IMR-90 (cell line): ENCODE measurements around the gene GJC1. TPM values are rescaled to one million over a fixed set of nuclear protein-coding genes. Genes with fewer than 3 reads are reported as not detected.

ENCODE experiments used
- ATAC-seq: fragments of 200-7000 bp; cut with Tn5 transposase; 2 replicates; pipeline ENCODE4 v1.9.1; 2020; ENCODE audit warnings: low read depth, mild to moderate bottlenecking, moderate library complexity
- BruUV-seq: library from RNA; stranded (reverse); fragments of 400-500 nt; replicated peaks from 2 replicates; lab custom pipeline; 2021; lab: Mats Ljungman, UMichigan
- CTCF ChIA-PET: fragments of 300-600 bp; formaldehyde crosslinking; extraction: SDS; loops from one replicate; lab custom pipeline; 2021; ENCODE audit warnings: antibody characterized with exemption; lab: Yijun Ruan, JAX
- POLR2A ChIA-PET: fragments of 300-600 bp; sonication (Branson Sonifier 250); formaldehyde crosslinking; loops from one replicate; lab custom pipeline; 2022; ENCODE audit warnings: antibody characterized with exemption; ENCODE audit not compliant: unreplicated experiment; lab: Charles Lee
- DNase-seq: peaks from one replicate; pipeline ENCODE4 v3.0.0; 2013
- H2AFZ ChIP-seq: replicated peaks from 2 replicates; pipeline ENCODE3; 2013; ENCODE audit warnings: low read length, mild to moderate bottlenecking; ENCODE audit not compliant: poor library complexity
- H2AK5ac ChIP-seq: 2 replicates; pipeline ENCODE4 v1.6.1; 2013; ENCODE audit warnings: low read depth, low read length, inconsistent platforms
- H2AK9ac ChIP-seq: replicated peaks from 2 replicates; pipeline ENCODE3; 2013; ENCODE audit warnings: mild to moderate bottlenecking, low read depth, low read length, moderate library complexity; ENCODE audit not compliant: poor library complexity
- H2BK120ac ChIP-seq: 2 replicates; pipeline ENCODE4 v1.6.1; 2013; ENCODE audit warnings: low read depth, low read length, inconsistent platforms
- H2BK15ac ChIP-seq: 3 replicates; pipeline ENCODE4 v1.6.1; 2013; ENCODE audit warnings: low read depth, low read length, inconsistent platforms
- H2BK20ac ChIP-seq: 2 replicates; pipeline ENCODE4 v1.6.1; 2013; ENCODE audit warnings: low read depth, mild to moderate bottlenecking, inconsistent platforms, low read length, moderate library complexity
- H2BK5ac ChIP-seq: 2 replicates; pipeline ENCODE4 v1.6.1; 2013; ENCODE audit warnings: mild to moderate bottlenecking, low read depth, low read length, inconsistent platforms; ENCODE audit not compliant: poor library complexity, severe bottlenecking
- H3K14ac ChIP-seq: replicated peaks from 2 replicates; pipeline ENCODE4 v1.6.1; 2013; ENCODE audit warnings: low read depth, low read length, inconsistent platforms
- H3K18ac ChIP-seq: 2 replicates; pipeline ENCODE4 v1.6.1; 2013; ENCODE audit warnings: low read depth, low read length, control low read depth
- H3K23ac ChIP-seq: 2 replicates; pipeline ENCODE4 v1.6.1; 2013; ENCODE audit warnings: low read depth, low read length, inconsistent platforms
- H3K27ac ChIP-seq: 2 replicates; pipeline ENCODE4 v1.5.1; 2013; ENCODE audit warnings: mild to moderate bottlenecking, control low read depth, low read length; ENCODE audit not compliant: insufficient read depth
- H3K27me3 ChIP-seq: 2 replicates; pipeline ENCODE4 v1.6.1; 2013; ENCODE audit warnings: low read length; ENCODE audit not compliant: control insufficient read depth, insufficient read depth
- H3K36me3 ChIP-seq: 2 replicates; pipeline ENCODE4 v1.6.1; 2013; ENCODE audit warnings: low read length, mixed read lengths; ENCODE audit not compliant: control insufficient read depth, insufficient read depth
- H3K4ac ChIP-seq: 2 replicates; pipeline ENCODE4 v1.6.1; 2013; ENCODE audit warnings: low read depth, low read length, inconsistent platforms
- H3K4me1 ChIP-seq: 2 replicates; pipeline ENCODE4 v1.6.1; 2013; ENCODE audit warnings: low read length, mixed read lengths; ENCODE audit not compliant: control insufficient read depth, insufficient read depth
- H3K4me2 ChIP-seq: 2 replicates; pipeline ENCODE4 v1.6.1; 2013; ENCODE audit warnings: low read depth, mild to moderate bottlenecking, control low read depth, low read length, moderate library complexity
- H3K4me3 ChIP-seq: 2 replicates; pipeline ENCODE4 v1.5.1; 2013; ENCODE audit warnings: low read depth, mild to moderate bottlenecking, control low read depth, low read length, moderate library complexity; ENCODE audit not compliant: insufficient read depth
- H3K56ac ChIP-seq: 2 replicates; pipeline ENCODE4 v1.6.1; 2013; ENCODE audit warnings: low read length, inconsistent platforms; ENCODE audit not compliant: insufficient read depth; ENCODE audit errors: extremely low read depth
- H3K79me1 ChIP-seq, 2 experiments: 2 replicates each; pipeline ENCODE4 v1.6.1; 2013; ENCODE audit warnings: low read length in 2 of 2, inconsistent platforms in 1 of 2, low read depth in 1 of 2
- H3K9ac ChIP-seq: 2 replicates; pipeline ENCODE4 v1.6.1; 2013; ENCODE audit warnings: low read depth, low read length, control low read depth
- H3K9me1 ChIP-seq: 2 replicates; pipeline ENCODE4 v1.6.1; 2013; ENCODE audit warnings: low read length, inconsistent platforms; ENCODE audit not compliant: insufficient read depth
- H3K9me3 ChIP-seq: 2 replicates; pipeline ENCODE4 v1.6.1; 2013; ENCODE audit warnings: low read length; ENCODE audit not compliant: control insufficient read depth, insufficient read depth
- H4K20me1 ChIP-seq: 2 replicates; pipeline ENCODE4 v1.6.1; 2013; ENCODE audit warnings: low read length, inconsistent platforms; ENCODE audit not compliant: insufficient read depth
- H4K5ac ChIP-seq: 2 replicates; pipeline ENCODE4 v1.6.1; 2013; ENCODE audit warnings: mild to moderate bottlenecking, low read depth, low read length, control low read depth
- H4K8ac ChIP-seq, 2 experiments: 2 replicates each; pipeline ENCODE4 v1.6.1; 2013; ENCODE audit warnings: low read depth in 2 of 2, low read length in 2 of 2, control low read depth in 1 of 2, inconsistent platforms in 1 of 2
- H4K91ac ChIP-seq: 2 replicates; pipeline ENCODE4 v1.6.1; 2013; ENCODE audit warnings: low read depth, low read length, inconsistent platforms; ENCODE audit not compliant: insufficient read depth
- BHLHE40 ChIP-seq: fragments of 150-350 bp; IDR thresholded peaks from 2 replicates; pipeline ENCODE4 v1.6.1; 2016; ENCODE audit warnings: mild to moderate bottlenecking, low read depth, low read length
- CEBPB ChIP-seq: IDR thresholded peaks from 2 replicates; pipeline ENCODE4 v1.6.1; 2012; ENCODE audit warnings: low read depth, low read length, improper control_type of control experiment
- CHD1 ChIP-seq: IDR thresholded peaks from 2 replicates; pipeline ENCODE4 v1.6.1; 2012; ENCODE audit warnings: low read depth, low read length, improper control_type of control experiment
- FOS ChIP-seq: fragments of 150-350 bp; IDR thresholded peaks from 2 replicates; pipeline ENCODE4 v1.6.1; 2016; ENCODE audit warnings: low read depth, low read length
- MAFK ChIP-seq: IDR thresholded peaks from 2 replicates; pipeline ENCODE4 v1.6.1; 2012; ENCODE audit warnings: low read depth, low read length, improper control_type of control experiment
- MAZ ChIP-seq: IDR thresholded peaks from 2 replicates; pipeline ENCODE4 v1.6.1; 2012; ENCODE audit warnings: low read depth, mild to moderate bottlenecking, low read length, improper control_type of control experiment, moderate library complexity, borderline replicate concordance
- MXI1 ChIP-seq: IDR thresholded peaks from 2 replicates; pipeline ENCODE4 v1.6.1; 2012; ENCODE audit warnings: low read depth, mild to moderate bottlenecking, low read length, moderate library complexity, borderline replicate concordance
- NFE2L2 ChIP-seq: fragments of 150-350 bp; IDR thresholded peaks from 2 replicates; pipeline ENCODE4 v1.6.1; 2016; ENCODE audit warnings: low read depth, mild to moderate bottlenecking, low read length
- POLR2A ChIP-seq: IDR thresholded peaks from 2 replicates; pipeline ENCODE4 v1.6.1; 2012; ENCODE audit warnings: mild to moderate bottlenecking, low read depth, low read length
- RAD21 ChIP-seq: IDR thresholded peaks from 2 replicates; pipeline ENCODE4 v1.6.1; 2012; ENCODE audit warnings: low read length, improper control_type of control experiment
- RCOR1 ChIP-seq: IDR thresholded peaks from 2 replicates; pipeline ENCODE4 v1.6.1; 2012; ENCODE audit warnings: mild to moderate bottlenecking, low read length, improper control_type of control experiment; ENCODE audit not compliant: insufficient replicate concordance
- RFX5 ChIP-seq: IDR thresholded peaks from 2 replicates; pipeline ENCODE4 v1.8.0; 2012; ENCODE audit warnings: low read depth, mild to moderate bottlenecking, low read length, moderate library complexity
- SMC3 ChIP-seq: fragments of 150-350 bp; IDR thresholded peaks from 2 replicates; pipeline ENCODE4 v1.6.1; 2016; ENCODE audit warnings: low read depth, mild to moderate bottlenecking, antibody characterized with exemption, low read length, moderate library complexity
- USF2 ChIP-seq: fragments of 150-350 bp; IDR thresholded peaks from 2 replicates; pipeline ENCODE4 v1.6.1; 2017; ENCODE audit warnings: mild to moderate bottlenecking, antibody characterized with exemption, low read length, low read depth
- WGBS, 2 experiments: methylation state at CpG; one replicate each; pipeline versions ENCODE4 v1.1.5 to v1.1.7; 2013; ENCODE audit warnings: missing lambda C conversion rate in 2 of 2; ENCODE audit not compliant: insufficient read length in 1 of 2; ENCODE audit errors: extremely low coverage in 2 of 2; 5-methylcytosine and 5-hydroxymethylcytosine counted together
- dilution Hi-C: fragments of 300-500 bp; cut with HindIII; formaldehyde crosslinking; loops from one replicate; pipeline ENCODE4 v1.14.3; 2018; ENCODE audit warnings: low sequenced_read_pairs; ENCODE audit not compliant: unreplicated experiment
- in situ Hi-C: fragments of 300-500 bp; cut with MboI; formaldehyde crosslinking; loops from 3 replicates; pipeline ENCODE4 v1.14.3; 2019; ENCODE audit warnings: low sequenced_read_pairs, inconsistent platforms, mixed read lengths
- intact Hi-C: fragments of 100-400 bp; cut with micrococcal nuclease; formaldehyde crosslinking; loops from 2 replicates; pipeline ENCODE4 v1.10.0; 2022
- polyA plus RNA-seq, 3 experiments: library from polyadenylated mRNA; depleted of rRNA; stranded (reverse); fragments of >200 nt; gene quantifications; 2 replicates each; pipeline ENCODE4 v1.2.3, GENCODE V29; 2012; ENCODE audit warnings: low replicate concordance in 1 of 3
- total RNA-seq: library from RNA; depleted of rRNA; stranded (reverse); fragments of >200 nt; gene quantifications from 2 replicates; pipeline ENCODE4 v1.2.3, GENCODE V29; 2012
- TF ChIP-seq, protein P1 (sequence below): conservative IDR thresholded peaks from 2 replicates; pipeline ENCODE4 v1.5.1; 2012; ENCODE audit warnings: mild to moderate bottlenecking, low read depth, low read length, improper control_type of control experiment

GJC1 gene
- total and polyA plus RNA-seq, 2 of the 4 experiments (the other 2 are of a cell fraction): 23.9 to 69.7 TPM

DNA sequence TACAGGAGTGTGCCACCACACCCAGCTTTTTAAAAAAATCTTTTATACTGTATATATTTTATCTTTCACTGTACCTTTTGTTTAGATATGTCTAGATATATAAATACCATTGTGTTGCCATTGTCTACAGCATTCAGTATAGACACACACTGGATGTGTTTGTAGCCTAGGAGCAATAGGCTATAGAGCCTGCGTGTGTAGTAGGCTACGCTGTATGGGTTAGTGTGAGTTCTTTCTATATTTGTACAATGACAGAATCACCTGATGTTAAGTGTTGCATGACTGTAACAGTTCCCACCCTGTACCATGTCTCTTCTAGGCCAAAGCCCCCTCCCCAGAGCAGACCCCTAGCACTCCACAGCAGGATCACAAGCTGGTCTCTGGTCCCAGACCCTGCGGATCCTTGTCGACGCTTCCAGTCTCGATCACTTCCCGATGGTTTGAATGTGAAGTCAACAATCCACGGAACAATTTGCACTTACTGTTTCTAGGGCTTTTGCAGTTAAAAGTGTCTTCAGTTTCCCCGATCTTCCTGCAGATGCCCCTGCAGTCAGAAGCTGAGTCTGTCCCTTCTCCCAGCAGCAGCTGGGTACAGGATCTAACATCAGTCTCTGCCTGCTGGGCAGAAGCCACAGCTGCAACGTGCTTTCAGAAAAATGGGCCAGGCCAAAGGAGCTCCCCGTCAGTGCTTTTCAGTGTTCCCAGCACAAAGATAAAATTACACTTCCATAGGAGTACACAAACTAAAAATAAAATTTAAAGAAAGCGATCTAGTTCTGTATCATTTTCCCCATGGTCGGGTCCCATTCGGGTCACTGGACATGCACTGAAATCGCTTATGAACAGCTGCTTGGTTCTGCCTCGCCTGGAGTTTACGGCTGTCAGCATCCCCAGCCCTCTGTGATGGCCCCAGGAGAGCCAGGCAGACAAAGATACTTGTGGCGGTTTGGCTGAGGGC, 35.9 kb downstream of the GJC1 start:
- H2BK120ac ChIP-seq: peak overlapping the region; percentile 67
- no peaks in the 10 kb centered on the region for H3K27me3 ChIP-seq
- peak overlapping the region; percentile 18 to 78; a peak in 3 of 4 replicates for H4K8ac ChIP-seq
- ATAC-seq (peak; percentile 3; the same call in 1 of the 2 replicates), DNase-seq (no peak)
- intact Hi-C loops: loop anchor here (2.0 kb wide), 1 partner anchor 27 kb away; no protein-coding TSS in a partner anchor
- H3K4me1 ChIP-seq: peaks cover 26% of the 10 kb centered on the region
- POLR2A ChIA-PET: interaction anchor here (0.6 kb wide), 1 partner anchor 219 kb away, joined by 6 read pairs; no protein-coding TSS in a partner anchor
- peak overlapping the region; percentile 34 for H2BK20ac ChIP-seq
- peak overlapping the region; percentile 8; the same call in 1 of the 2 replicates for H3K4me2 ChIP-seq
- dilution Hi-C loops: no loop called here
- peak overlapping the region; percentile 71 for H2AFZ ChIP-seq
- no peak overlapping the region for H3K9ac ChIP-seq
- CTCF ChIA-PET: interaction anchor here (1.0 to 2.0 kb wide), 2 partner anchors 15 to 39 kb away, joined by 3 to 9 read pairs; no protein-coding TSS in a partner anchor
- H2AK9ac ChIP-seq: peak overlapping the region; percentile 78
- BruUV-seq: no TSS peak
- H2AK5ac ChIP-seq: peak overlapping the region; percentile 74
- no peak overlapping the region for H3K4me3 ChIP-seq
- 81% methylated on average over 11 of the region's 18 CpGs; no CpG with 5 or more reads in 1 of the 2 experiments for WGBS, 2 experiments
- peak overlapping the region; percentile 46 for H3K14ac ChIP-seq
- in situ Hi-C loops: loop anchor here (5.0 kb wide), 1 partner anchor 33 kb away; no protein-coding TSS in a partner anchor
- H3K79me1 ChIP-seq: peaks cover 14 to 50% of the 10 kb centered on the region in 2 experiments; a peak in 3 of 4 replicates
- H4K91ac ChIP-seq: peak overlapping the region; percentile 79
- peak overlapping the region; percentile 1 for H4K5ac ChIP-seq
- peak overlapping the region; percentile 53 for H2BK5ac ChIP-seq
- H3K27ac ChIP-seq: peak overlapping the region; percentile 61
- peak overlapping the region; percentile 51 for H3K56ac ChIP-seq
- peak overlapping the region; percentile 36 for H3K18ac ChIP-seq
- peaks cover 8% of the 10 kb centered on the region for H4K20me1 ChIP-seq
- no peaks in the 10 kb centered on the region for H3K9me3 ChIP-seq
- peak overlapping the region; percentile 70 for H3K4ac ChIP-seq
- H3K36me3 ChIP-seq: peaks cover 5% of the 10 kb centered on the region
- peak overlapping the region; percentile 46; the same call in 2 of the 3 replicates for H2BK15ac ChIP-seq
- TF ChIP-seq BHLHE40: no peak
- TF ChIP-seq MAZ: no peak
- TF ChIP-seq MAFK: no peak
- TF ChIP-seq NFE2L2: no peak
- no peak for TF ChIP-seq POLR2A
- no peak for TF ChIP-seq RAD21
- TF ChIP-seq RFX5: no peak
- no peak for TF ChIP-seq SMC3
- TF ChIP-seq MXI1: no peak
- no peak for TF ChIP-seq USF2
- no peak for TF ChIP-seq FOS
- no peak for TF ChIP-seq CEBPB
- no peak for TF ChIP-seq CHD1
- TF ChIP-seq, protein P1, sequence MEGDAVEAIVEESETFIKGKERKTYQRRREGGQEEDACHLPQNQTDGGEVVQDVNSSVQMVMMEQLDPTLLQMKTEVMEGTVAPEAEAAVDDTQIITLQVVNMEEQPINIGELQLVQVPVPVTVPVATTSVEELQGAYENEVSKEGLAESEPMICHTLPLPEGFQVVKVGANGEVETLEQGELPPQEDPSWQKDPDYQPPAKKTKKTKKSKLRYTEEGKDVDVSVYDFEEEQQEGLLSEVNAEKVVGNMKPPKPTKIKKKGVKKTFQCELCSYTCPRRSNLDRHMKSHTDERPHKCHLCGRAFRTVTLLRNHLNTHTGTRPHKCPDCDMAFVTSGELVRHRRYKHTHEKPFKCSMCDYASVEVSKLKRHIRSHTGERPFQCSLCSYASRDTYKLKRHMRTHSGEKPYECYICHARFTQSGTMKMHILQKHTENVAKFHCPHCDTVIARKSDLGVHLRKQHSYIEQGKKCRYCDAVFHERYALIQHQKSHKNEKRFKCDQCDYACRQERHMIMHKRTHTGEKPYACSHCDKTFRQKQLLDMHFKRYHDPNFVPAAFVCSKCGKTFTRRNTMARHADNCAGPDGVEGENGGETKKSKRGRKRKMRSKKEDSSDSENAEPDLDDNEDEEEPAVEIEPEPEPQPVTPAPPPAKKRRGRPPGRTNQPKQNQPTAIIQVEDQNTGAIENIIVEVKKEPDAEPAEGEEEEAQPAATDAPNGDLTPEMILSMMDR: no peak
- TF ChIP-seq RCOR1: no peak
- H3K23ac ChIP-seq: peak overlapping the region; percentile 64; the same call in 1 of the 2 replicates
- peaks cover 17% of the 10 kb centered on the region for H3K9me1 ChIP-seq
